Stimulated activated CD8-positive, alpha-beta memory T cell treated with anti-CD3 and anti-CD28 coated beads, Interleukin-12 subunit alpha, Interleukin-12 subunit beta, amount 100 ng/mL, for 1 hour (primary cell): Measurements from ENCODE around the gene SLC29A1.
"Not testable (repeated sequence)": the region's sequence is repeated elsewhere in the genome, so short reads cannot be mapped to it uniquely, and the experiment has no call there.

Experiments
- DNase-seq: peaks from one replicate; pipeline ENCODE4 v3.0.0-alpha.2; 2020; ENCODE audit warnings: low read depth

The SLC29A1 gene

GRCh38 chr6:44194326-44194725 lies 29.1 kb upstream of the SLC29A1 start:
- no peak for DNase-seq

- DNase-seq, result not testable (repeated sequence)
These were observed 27.0 kb upstream of the SLC29A1 start for GRCh38 chr6:44196351-44196750.

GRCh38 chr6:44198684-44199083 lies 24.7 kb upstream of the SLC29A1 start:
- DNase-seq, result no peak

- DNase-seq, result no peak
These were observed 23.5 kb upstream of the SLC29A1 start for GRCh38 chr6:44199883-44200282.

GRCh38 chr6:44201200-44201599 lies 22.2 kb upstream of the SLC29A1 start:
- DNase-seq, result no peak

- DNase-seq, result no peak
These were observed 21.6 kb upstream of the SLC29A1 start for GRCh38 chr6:44201638-44202303.

GRCh38 chr6:44202332-44202971 lies 20.9 kb upstream of the SLC29A1 start:
- DNase-seq, result no peak

GRCh38 chr6:44202972-44203750 lies 20.2 kb upstream of the SLC29A1 start:
- no peak for DNase-seq

GRCh38 chr6:44203955-44204354 lies 19.4 kb upstream of the SLC29A1 start:
- no peak for DNase-seq

GRCh38 chr6:44207966-44208365 lies 15.4 kb upstream of the SLC29A1 start:
- no peak for DNase-seq

GRCh38 chr6:44211284-44211683 lies 12.1 kb upstream of the SLC29A1 start:
- DNase-seq, result no peak

GRCh38 chr6:44214307-44214706 lies 9.1 kb upstream of the SLC29A1 start:
- DNase-seq, result no peak

- DNase-seq, result no peak
These were observed 6.6 kb upstream of the SLC29A1 start, which contains the start of gene MYMX for GRCh38 chr6:44216677-44217331. Gene MYMX, plus strand, starts transcription at chr6:44216926. Its CDS starts 546 bp downstream, at chr6:44217472.

GRCh38 chr6:44217332-44218143 lies 5.9 kb upstream of the SLC29A1 start:
- DNase-seq, result no peak

GRCh38 chr6:44219053-44219814 lies 4.2 kb upstream of the SLC29A1 start:
- no peak for DNase-seq

- DNase-seq, result no peak
These were observed 3.3 kb upstream of the SLC29A1 start for GRCh38 chr6:44219815-44220784.

- no peak for DNase-seq
These were observed 2.5 kb upstream of the SLC29A1 start for GRCh38 chr6:44220913-44221290.

- DNase-seq, result peak; percentile 45
These were observed 2.0 kb upstream of the SLC29A1 start for GRCh38 chr6:44221291-44221960.

GRCh38 chr6:44221961-44222335 lies 1.4 kb upstream of the SLC29A1 start:
- no peak for DNase-seq
